Neutrophil (primary cell): ENCODE measurements around the gene NTRK3.

Experiments
- H3K27ac ChIP-seq: fragments of 200-600 bp; sonication (generic); 2 replicates; pipeline ENCODE4 v1.5.1; 2016; ENCODE audit warnings: mild to moderate bottlenecking, moderate library complexity
- H3K27me3 ChIP-seq: fragments of 200-600 bp; sonication (generic); 2 replicates; pipeline ENCODE4 v1.6.0; 2016; ENCODE audit warnings: mild to moderate bottlenecking
- H3K36me3 ChIP-seq: fragments of 200-600 bp; sonication (generic); 2 replicates; pipeline ENCODE4 v1.5.1; 2017
- H3K4me1 ChIP-seq, 2 experiments: fragments of 200-600 bp in 1 of 2; sonication (generic) in 1 of 2; 1 replicate in 1 of 2; 2 replicates in 1 of 2; pipeline versions ENCODE4 v1.5.1 to v1.6.1; 2013 to 2016; ENCODE audit warnings: low read depth in 1 of 2, low read length in 1 of 2, mild to moderate bottlenecking in 1 of 2, moderate library complexity in 1 of 2; ENCODE audit not compliant: control insufficient read depth in 1 of 2, insufficient read depth in 1 of 2
- H3K4me3 ChIP-seq, 2 experiments: fragments of 200-600 bp in 1 of 2; sonication (generic) in 1 of 2; 1 replicate in 1 of 2; 2 replicates in 1 of 2; pipeline ENCODE4 v1.5.1; 2013 to 2016; ENCODE audit warnings: low read depth in 1 of 2, low read length in 1 of 2, mild to moderate bottlenecking in 1 of 2, moderate library complexity in 1 of 2
- H3K9me3 ChIP-seq: fragments of 200-600 bp; sonication (generic); 2 replicates; pipeline ENCODE4 v1.5.1; 2016
- CTCF ChIP-seq: fragments of 200-600 bp; sonication (generic); IDR thresholded peaks from 2 replicates; pipeline ENCODE4 v1.5.1; 2016; ENCODE audit warnings: antibody characterized with exemption

Gene NTRK3

GRCh38 chr15:88004399-88004798 is 252.1 kb downstream of the NTRK3 start:
- no peak for TF ChIP-seq CTCF
- peaks cover 48% of the 10 kb centered on the region for H3K27me3 ChIP-seq
- no peak overlapping the region for H3K27ac ChIP-seq
- H3K36me3 ChIP-seq: no peaks in the 10 kb centered on the region
- no peaks in the 10 kb centered on the region for H3K9me3 ChIP-seq
- H3K4me3 ChIP-seq: no peak overlapping the region
- peaks cover 0 to 2% of the 10 kb centered on the region in 2 experiments for H3K4me1 ChIP-seq

- H3K27ac ChIP-seq: no peak overlapping the region
- H3K4me1 ChIP-seq: no peaks in the 10 kb centered on the region
- peaks cover 48% of the 10 kb centered on the region for H3K27me3 ChIP-seq
- no peak for TF ChIP-seq CTCF
- no peaks in the 10 kb centered on the region for H3K9me3 ChIP-seq
- no peaks in the 10 kb centered on the region for H3K36me3 ChIP-seq
- H3K4me3 ChIP-seq: no peak overlapping the region
Measured at GRCh38 chr15:88003541-88004327, 252.8 kb downstream of the NTRK3 start.

- peaks cover 57% of the 10 kb centered on the region for H3K27me3 ChIP-seq
- no peaks in the 10 kb centered on the region for H3K36me3 ChIP-seq
Measured at GRCh38 chr15:88002706-88003105, 253.8 kb downstream of the NTRK3 start.

GRCh38 chr15:87998630-87999029 is 257.9 kb downstream of the NTRK3 start:
- Histone ChIP-seq H3K9me3 (no peaks in the 10 kb centered on the region), H3K4me3 (no peak overlapping the region), H3K27me3 (peaks cover 23% of the 10 kb centered on the region), H3K36me3 (no peaks in the 10 kb centered on the region), H3K27ac (no peak overlapping the region), H3K4me1 (no peaks in the 10 kb centered on the region)
- no peak for TF ChIP-seq CTCF

More at GRCh38 chr15:88002706-88003105, 253.8 kb downstream of the NTRK3 start:
- no peaks in the 10 kb centered on the region for H3K4me1 ChIP-seq
- no peak for TF ChIP-seq CTCF
- H3K4me3 ChIP-seq: no peak overlapping the region
- H3K27ac ChIP-seq: no peak overlapping the region
- no peaks in the 10 kb centered on the region for H3K9me3 ChIP-seq

- no peaks in the 10 kb centered on the region for H3K36me3 ChIP-seq
- TF ChIP-seq CTCF: no peak
- peaks cover 15% of the 10 kb centered on the region for H3K27me3 ChIP-seq
- no peak overlapping the region for H3K4me3 ChIP-seq
- no peak overlapping the region for H3K27ac ChIP-seq
- no peaks in the 10 kb centered on the region for H3K4me1 ChIP-seq
- no peaks in the 10 kb centered on the region for H3K9me3 ChIP-seq
Measured at GRCh38 chr15:87986776-87987175, 269.8 kb downstream of the NTRK3 start.
